HG03135 (cell line): Measurements from ENCODE around the gene SIK2.
"Not testable (repeated sequence)": the region's sequence is repeated elsewhere in the genome, so short reads cannot be mapped to it uniquely, and the experiment has no call there.

Experiments used
- ATAC-seq: cut with Tn5 transposase; IDR thresholded peaks from one replicate; pipeline ENCODE4 v1.9.1; 2021; ENCODE audit warnings: mild to moderate bottlenecking, moderate library complexity; ENCODE audit not compliant: unreplicated experiment

SIK2 gene

GRCh38 chr11:111748035-111748804 is 146.0 kb downstream of the SIK2 start:
- ATAC-seq, result no peak

GRCh38 chr11:111749646-111750045 is 147.4 kb downstream of the SIK2 start:
- no peak for ATAC-seq

- ATAC-seq, result no peak
Observed at GRCh38 chr11:111756097-111756496, 153.8 kb downstream of the SIK2 start.

- no peak for ATAC-seq
Observed at GRCh38 chr11:111759376-111759775, 157.1 kb downstream of the SIK2 start.

GRCh38 chr11:111759778-111760407 is 157.6 kb downstream of the SIK2 start:
- no peak for ATAC-seq

- no peak for ATAC-seq
Observed at GRCh38 chr11:111761036-111761435, 158.8 kb downstream of the SIK2 start.

GRCh38 chr11:111762526-111762925 is 160.3 kb downstream of the SIK2 start:
- ATAC-seq, result no peak

GRCh38 chr11:111762981-111763643 is 160.9 kb downstream of the SIK2 start:
- ATAC-seq, result no peak

- ATAC-seq, result no peak
Observed at GRCh38 chr11:111764621-111765020, 162.4 kb downstream of the SIK2 start.

- peak; percentile 37 for ATAC-seq
Observed at GRCh38 chr11:111765320-111765983, 163.2 kb downstream of the SIK2 start.

GRCh38 chr11:111765984-111766833 is 164.0 kb downstream of the SIK2 start, which contains the start of gene PPP2R1B:
TSS of gene PPP2R1B (minus strand) at chr11:111766389. CDS start at chr11:111766361, 28 bp downstream.
- ATAC-seq, result peak; percentile 93

GRCh38 chr11:111766834-111767142 is 164.5 kb downstream of the SIK2 start:
- peak; percentile 17 for ATAC-seq

- ATAC-seq, result no peak
Observed at GRCh38 chr11:111770581-111771134, 168.4 kb downstream of the SIK2 start.

GRCh38 chr11:111771205-111771604 is 169.0 kb downstream of the SIK2 start:
- ATAC-seq, result not testable (repeated sequence)

- no peak for ATAC-seq
Observed at GRCh38 chr11:111772535-111772934, 170.3 kb downstream of the SIK2 start.

- ATAC-seq, result no peak
Observed at GRCh38 chr11:111774955-111775710, 172.9 kb downstream of the SIK2 start.

GRCh38 chr11:111776398-111777093 is 174.3 kb downstream of the SIK2 start:
- peak; percentile 94 for ATAC-seq

GRCh38 chr11:111777094-111778046 is 175.1 kb downstream of the SIK2 start:
- ATAC-seq, result peak; percentile 62
